ENCODE measurements around the gene STK39.
"Not testable (repeated sequence)": the region's sequence is repeated elsewhere in the genome, so short reads cannot be mapped to it uniquely, and the experiment has no call there.

Gene STK39

DNA sequence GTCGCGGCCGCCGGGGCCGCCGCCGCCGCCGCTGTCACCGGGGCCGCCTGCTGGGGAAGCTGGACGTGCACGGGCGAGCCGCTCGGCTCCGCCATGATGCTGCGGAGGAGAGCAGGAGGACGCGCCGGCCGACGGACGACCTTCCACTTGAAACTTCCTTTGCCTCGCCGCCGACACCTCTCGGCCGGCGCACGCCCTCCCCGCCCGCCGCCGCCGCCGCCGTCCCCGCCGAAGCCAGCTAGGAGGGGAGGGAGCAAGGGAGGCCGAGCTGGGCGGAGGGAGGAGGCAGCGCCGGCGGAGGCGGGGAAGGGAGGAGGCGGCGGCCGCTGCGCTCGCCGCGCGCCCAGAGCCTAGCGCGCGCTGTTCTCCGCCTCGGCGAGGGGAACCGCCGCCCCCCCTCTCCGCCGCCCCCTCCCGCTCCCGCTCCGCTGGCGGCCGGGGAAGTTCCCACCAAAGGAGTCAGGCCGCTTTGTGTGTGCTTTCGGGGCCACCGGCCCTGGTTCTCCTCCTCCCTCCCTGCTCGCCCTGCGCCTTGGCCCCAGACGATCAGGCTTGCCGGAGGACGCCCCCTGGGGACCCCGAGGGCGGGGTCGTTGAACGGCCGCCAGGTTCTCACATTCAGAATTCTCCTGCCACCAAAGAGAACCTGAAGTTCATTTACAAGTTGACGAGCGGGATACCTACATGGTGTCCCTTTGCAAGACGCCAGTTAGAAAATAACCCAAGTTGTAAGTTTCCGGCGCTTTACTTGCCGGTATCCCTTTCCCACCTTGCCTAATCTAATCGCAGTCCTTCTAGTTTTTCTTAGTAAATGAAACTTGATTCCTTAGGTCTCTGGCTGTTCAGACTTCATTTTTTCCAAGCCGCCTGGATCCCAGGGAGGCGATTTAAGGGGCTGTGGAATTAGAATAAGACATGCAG is at the start of gene STK39:
Gene STK39, minus strand, starts transcription at position 255 of the 921 bp plus-strand sequence. Its CDS starts 160 bp downstream, at position 95.
- DNase-seq: peak; percentile 73

GRCh38 chr2:168295051-168295450 is 47.7 kb upstream of the STK39 start:
- DNase-seq: no peak

GRCh38 chr2:168294409-168294808 is 47.0 kb upstream of the STK39 start:
- no peak for DNase-seq

GRCh38 chr2:168293766-168294165 is 46.4 kb upstream of the STK39 start:
- no peak for DNase-seq

GRCh38 chr2:168290391-168290790 is 43.0 kb upstream of the STK39 start:
- DNase-seq: no peak

GRCh38 chr2:168289880-168290279 is 42.5 kb upstream of the STK39 start:
- DNase-seq: no peak

DNA sequence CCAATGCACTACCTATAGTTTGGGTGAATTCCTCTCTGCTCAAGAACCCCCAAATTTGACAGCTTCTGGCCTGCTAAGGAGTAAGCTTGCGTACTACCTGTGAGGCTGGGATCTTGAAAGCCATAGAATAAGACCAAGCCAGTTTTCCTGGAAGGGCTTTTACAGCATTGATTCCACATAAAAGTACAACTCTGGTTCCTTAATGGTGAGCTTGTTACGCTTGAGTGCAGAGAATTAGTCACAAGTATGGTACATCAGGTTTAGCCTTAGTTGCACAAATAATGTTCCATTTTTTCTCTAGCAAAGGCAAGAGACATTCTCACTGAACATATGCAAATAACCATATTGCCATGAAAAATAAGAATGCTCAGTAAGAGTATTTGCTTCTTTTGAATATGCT is 39.1 kb upstream of the STK39 start:
- no peak for DNase-seq

- no peak for DNase-seq
Measured at GRCh38 chr2:168278424-168278888, 31.1 kb upstream of the STK39 start.

GRCh38 chr2:168277276-168277675 is 29.9 kb upstream of the STK39 start:
- no peak for DNase-seq

- DNase-seq: no peak
Measured at GRCh38 chr2:168272225-168272624, 24.8 kb upstream of the STK39 start.

- not testable (repeated sequence) for DNase-seq
Measured at GRCh38 chr2:168262926-168263325, 15.5 kb upstream of the STK39 start.

DNA sequence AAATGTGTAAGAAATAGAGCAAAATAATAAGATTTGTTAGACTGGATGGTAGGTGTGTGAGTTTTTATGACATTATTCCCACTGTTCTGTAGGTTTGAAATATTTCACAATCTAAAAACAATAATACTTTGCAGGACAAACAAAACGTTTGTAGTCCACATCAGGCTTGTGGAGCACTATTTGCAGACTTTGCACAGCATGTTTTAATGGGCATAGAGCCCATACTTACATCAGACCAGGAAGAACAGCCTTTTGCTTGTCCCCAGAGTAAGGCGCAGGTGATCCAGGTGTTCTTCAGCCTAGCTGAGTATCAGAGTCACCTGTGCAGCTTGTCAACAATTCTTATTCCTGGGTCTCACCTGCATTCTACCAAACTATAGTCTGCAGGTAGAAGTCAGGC is 9.1 kb upstream of the STK39 start:
- DNase-seq: no peak

- no peak for DNase-seq
Measured at GRCh38 chr2:168255866-168256265, 8.5 kb upstream of the STK39 start.

GRCh38 chr2:168255103-168255502 is 7.7 kb upstream of the STK39 start:
- DNase-seq: no peak

- no peak for DNase-seq
Measured at GRCh38 chr2:168254158-168254935, 7.0 kb upstream of the STK39 start.

- DNase-seq: no peak
Measured at GRCh38 chr2:168253379-168253778, 6.0 kb upstream of the STK39 start.

GRCh38 chr2:168252976-168253375 is 5.6 kb upstream of the STK39 start:
- no peak for DNase-seq

- DNase-seq: peak; percentile 72
Measured at GRCh38 chr2:168246483-168247340, 683 bp downstream of the STK39 start.

GRCh38 chr2:168246072-168246482 is 1.3 kb downstream of the STK39 start:
- no peak for DNase-seq

DNA sequence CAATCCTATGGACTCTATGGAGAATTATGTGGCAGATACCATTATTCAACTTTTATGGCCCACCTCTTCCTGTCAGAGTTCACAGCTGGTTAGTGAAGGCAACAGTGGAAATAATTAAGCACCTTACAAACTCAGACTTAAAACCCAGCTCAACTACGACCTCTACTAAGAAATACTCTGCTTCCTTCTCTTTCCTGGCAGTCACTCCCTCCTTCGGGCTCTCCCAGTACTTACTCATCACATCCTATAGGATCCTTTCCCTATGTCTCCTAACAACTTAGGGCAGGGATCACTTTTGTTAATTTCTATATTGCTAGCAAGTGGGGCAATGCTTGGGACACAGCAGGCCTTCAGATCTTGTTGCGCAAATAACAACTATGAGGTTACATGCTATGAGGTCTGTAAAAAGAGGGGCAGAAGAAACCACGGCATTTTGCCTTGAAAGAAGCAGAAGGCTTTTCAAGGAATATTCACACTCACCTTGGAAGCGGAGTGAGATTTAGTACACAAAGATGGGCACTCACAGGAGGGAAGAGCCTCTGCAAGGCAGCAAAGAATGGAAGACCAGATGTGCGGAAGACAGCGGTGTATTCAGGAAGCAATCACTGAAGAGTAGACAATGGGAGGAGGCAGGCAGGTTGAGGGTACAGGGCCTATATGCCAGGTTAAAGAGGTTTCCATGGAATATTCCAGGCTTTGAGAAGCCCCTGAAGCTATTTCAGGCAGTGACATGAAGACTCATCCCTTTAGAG is 2.1 kb downstream of the STK39 start:
- DNase-seq: no peak

GRCh38 chr2:168244318-168244717 is 3.1 kb downstream of the STK39 start:
- peak; percentile 57 for DNase-seq

DNA sequence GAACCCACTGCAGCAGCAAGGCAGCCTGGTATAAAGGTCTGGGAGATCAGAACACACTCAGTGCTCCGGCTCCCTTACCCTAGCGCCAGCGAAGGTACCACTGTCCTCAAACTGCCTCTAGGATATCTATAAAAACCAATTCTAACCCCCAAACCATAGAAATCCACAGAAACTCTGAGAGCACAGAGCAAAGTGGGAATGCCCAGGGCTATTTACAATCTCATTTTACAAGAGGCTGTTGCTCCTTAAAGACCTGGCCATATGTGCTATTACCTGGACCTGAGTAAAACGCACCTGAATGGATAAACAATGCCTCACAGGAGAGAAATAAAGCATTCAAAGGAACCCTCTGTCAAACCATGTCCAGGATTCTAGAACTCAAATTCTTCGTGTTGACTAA is 4.3 kb downstream of the STK39 start:
- no peak for DNase-seq

All from stimulated activated CD4-positive, alpha-beta T cell treated with anti-CD3 and anti-CD28 coated beads, Interleukin-4, amount 100 ng/mL, for 24 hours (primary cell).